ELR (cell line): ENCODE results near the gene RNF25.

Source experiments
- DNase-seq: peaks from one replicate; pipeline ENCODE4 v3.0.0-alpha.2; 2015; ENCODE audit warnings: low read depth

RNF25 gene, protein sequence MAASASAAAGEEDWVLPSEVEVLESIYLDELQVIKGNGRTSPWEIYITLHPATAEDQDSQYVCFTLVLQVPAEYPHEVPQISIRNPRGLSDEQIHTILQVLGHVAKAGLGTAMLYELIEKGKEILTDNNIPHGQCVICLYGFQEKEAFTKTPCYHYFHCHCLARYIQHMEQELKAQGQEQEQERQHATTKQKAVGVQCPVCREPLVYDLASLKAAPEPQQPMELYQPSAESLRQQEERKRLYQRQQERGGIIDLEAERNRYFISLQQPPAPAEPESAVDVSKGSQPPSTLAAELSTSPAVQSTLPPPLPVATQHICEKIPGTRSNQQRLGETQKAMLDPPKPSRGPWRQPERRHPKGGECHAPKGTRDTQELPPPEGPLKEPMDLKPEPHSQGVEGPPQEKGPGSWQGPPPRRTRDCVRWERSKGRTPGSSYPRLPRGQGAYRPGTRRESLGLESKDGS

DNA sequence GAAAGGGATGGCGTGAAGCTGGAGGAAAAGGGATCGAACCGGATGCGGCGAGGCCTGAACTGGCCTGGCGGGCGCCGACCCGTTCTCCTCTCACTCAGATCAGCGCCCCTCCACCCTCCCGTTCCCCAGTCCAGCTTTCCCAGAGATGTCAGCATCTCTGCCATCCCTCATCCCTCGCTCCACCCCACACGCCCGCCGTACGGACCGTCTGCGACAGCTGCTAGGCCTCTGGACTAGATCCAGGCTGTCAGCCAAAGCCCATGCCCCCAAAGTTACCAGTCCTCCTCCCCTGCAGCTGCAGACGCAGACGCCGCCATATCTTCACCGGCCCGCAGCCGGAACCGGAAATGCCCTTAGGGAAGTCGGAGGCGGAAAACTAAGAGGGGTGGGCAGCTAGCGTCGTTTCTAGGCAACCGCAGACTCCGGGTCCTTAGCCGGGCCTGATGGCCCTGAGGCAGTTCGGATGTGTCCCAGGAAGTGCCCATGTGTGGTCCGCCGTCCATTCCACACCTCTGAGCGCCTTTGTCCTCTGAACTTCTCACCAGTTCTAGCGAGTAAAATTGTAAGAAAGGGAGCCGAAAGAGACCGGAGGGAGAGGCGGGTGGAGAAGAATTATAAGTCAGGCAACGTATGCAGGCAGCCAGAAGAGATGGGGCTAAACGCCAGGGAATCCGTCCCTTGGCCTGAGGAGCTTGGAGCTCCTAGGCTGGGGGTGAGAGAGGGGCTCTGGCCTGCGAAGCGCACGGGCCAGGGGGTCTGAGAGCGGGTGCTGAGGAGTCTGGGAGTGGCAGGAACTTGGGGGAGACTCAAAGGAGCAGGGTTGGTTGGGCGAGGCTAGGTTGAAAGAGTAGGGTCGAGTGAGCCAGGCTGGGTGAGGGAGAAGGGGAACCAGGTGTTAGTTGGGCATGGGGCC lies at the start of gene RNF25, which contains the start of gene STK36:
TSS of gene RNF25 (minus strand) at position 349 of the 913 bp plus-strand sequence. CDS start at position 317, 32 bp downstream.
TSS of gene STK36 (plus strand) at position 433 of the 913 bp plus-strand sequence. CDS start 744 bp downstream, outside the sequence.
- peak; percentile 96 for DNase-seq

GRCh38 chr2:218721488-218721887 lies 49.7 kb upstream of the RNF25 start:
- no peak for DNase-seq

DNA sequence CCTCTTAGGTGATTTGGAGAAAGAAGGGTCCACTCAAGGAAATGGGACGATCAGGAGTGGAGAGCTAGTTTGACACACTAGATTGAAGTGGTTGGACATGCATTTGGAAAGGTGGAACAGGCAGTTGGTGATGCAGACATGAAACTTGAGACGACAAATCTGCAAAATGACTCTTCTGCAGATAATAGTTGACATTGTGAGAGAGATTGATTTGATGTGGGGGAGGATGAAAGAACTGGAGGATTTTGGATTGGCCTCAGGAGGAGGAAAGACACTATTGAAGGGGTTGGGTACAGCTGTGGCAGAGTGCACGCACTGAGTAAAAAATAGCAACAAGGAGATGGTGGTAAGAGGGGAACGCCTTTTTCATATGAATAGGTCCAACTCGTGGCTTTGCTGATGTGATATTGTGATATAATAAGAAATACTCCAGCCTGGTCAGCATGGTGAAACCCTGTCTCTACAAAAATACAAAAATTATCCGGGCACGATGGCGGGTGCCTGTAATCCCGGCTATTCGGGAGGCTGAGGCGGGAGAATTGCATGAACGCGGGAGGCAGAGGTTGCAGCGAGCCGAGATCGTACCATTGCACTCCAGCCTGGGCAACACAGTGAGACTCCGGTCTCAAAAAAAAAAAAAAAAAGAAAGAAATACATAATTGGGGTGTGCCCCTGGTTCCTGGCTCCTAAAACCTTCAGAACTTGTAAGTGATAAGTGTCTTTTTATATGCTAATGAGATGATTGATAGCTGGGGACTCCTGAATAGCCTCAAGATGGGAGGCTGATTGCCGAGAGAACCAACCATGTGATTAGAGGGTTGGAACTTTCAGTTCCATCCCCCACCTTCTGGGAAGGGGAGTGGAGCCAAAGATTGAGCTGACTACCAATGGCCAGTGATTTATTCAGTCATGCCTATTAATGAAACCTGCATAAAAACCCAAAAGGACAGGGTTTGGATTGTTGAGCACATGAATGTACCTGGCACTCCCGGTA lies 48.5 kb upstream of the RNF25 start:
- no peak for DNase-seq

- DNase-seq: no peak
These were observed 47.7 kb upstream of the RNF25 start for GRCh38 chr2:218719457-218719856.

DNA sequence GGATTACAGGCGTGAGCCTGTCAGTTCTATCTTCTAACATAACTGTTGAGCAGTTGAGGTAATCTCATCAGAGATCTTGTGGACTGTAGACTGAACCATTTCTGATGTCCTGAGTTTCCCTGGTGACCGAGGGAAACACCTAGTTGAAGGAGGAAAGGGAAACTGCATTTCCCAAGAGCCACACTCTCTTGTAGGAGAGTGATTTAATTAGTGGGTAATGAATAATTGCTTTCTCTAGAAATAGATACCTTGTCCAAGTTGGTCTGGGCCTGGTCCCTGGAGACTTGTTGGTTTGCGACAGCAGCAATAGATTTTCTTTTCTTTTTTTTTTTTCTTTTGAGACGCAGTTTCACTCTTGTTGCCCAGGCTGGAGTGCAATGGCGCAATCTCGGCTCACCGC lies 46.3 kb upstream of the RNF25 start:
- no peak for DNase-seq

GRCh38 chr2:218717262-218717661 lies 45.5 kb upstream of the RNF25 start:
- peak; percentile 52 for DNase-seq

DNA sequence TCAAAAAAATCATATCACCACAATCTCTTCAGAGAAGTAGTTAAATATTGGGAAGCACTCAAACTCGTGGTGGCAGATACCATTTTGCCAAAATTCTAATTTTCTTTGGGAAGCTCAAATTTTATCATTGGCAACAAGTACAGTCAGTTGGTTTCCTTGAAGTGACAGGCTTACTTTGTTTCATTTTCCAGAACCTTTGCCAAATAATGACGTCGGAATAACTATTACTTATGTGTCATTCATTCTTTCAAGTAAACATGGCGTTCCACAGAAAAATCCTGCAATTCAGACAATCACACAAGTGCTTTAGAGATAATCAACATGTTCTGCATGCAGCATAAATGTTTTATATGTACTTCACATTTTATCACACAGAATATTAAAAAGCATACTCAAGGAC lies 44.3 kb upstream of the RNF25 start:
- DNase-seq: no peak

DNA sequence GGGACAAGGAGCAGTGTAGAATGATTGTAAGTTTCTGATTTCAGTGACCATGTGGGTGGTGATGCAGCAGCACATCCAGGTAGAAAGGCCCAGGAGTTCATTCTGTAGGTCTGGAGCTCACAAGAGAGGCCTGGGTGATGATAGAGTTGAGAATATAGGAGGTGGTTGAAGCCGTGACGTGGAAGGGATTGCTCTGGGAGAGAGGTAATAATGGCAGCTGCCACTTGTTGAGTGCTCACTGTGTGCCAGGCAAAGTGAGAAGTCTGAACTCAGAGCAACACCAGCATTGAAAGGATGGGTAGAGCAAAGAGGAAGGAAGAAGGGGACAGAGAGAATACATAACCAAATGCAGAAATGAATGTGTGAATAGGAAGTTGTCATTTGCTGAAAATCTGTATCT lies 42.1 kb upstream of the RNF25 start:
- no peak for DNase-seq

GRCh38 chr2:218711550-218711929 lies 39.7 kb upstream of the RNF25 start:
- peak; percentile 44 for DNase-seq

- DNase-seq: peak; percentile 97
These were observed 39.1 kb upstream of the RNF25 start, which contains the start of gene TTLL4 for GRCh38 chr2:218710687-218711549. TTLL4 (plus strand) TSS chr2:218710835; CDS start chr2:218737677, 26,842 bp downstream.

DNA sequence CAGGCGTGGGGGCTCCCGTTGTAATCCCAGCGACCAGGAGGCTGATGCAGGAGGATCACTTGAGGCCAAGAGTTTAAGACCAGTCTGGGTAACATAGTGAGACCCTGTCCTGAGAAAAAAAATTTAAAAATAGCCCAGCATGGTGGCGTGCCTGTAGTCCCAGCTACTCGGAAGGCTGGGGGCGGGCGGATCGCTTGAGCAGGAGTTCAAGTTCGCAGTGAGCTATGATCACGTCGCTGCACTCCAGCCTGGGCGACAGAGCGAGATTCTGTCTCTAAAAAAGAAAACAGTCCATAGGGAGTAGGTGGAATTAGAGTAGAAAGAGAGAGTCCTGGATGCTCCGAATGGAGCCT lies 38.5 kb upstream of the RNF25 start:
- no peak for DNase-seq

DNA sequence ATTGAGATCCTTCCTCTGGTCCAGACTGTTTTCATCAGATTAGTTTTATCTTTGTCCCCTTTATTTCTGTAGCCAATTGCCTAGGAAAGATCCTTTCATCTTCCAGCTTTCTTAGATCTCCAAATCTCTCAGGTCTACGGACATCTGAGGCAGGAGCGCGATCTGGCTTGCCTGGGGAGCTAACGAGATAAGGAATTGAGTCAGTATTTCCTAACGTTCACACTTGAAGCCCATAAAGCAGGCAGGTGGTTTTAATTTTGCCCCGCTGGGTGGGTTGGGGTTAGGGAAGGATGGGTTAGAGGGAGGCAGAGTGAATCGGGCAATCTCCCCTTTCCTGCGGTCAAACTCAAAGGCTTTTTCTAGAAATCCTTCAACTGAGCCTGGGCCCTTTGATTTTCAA lies 38.1 kb upstream of the RNF25 start:
- DNase-seq: no peak

DNA sequence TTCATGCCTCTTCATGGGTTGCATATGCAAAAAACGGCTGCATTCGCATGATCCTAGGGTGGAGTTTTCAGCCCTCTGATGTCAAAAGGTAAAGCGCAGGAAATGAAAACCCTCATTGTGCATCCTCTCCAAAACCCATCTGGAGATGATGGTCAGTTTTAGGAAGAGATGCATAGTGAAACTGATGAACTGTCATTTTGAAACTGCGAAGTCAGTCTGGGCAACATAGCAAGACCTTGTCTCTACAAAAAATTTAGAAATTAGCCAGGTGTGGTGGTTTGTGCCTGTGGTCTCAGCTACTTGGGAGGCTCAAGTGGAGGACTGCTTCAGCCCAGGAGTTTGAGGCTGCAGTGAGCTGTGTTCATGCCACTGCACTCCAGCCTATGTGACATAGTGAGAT lies 36.3 kb upstream of the RNF25 start:
- no peak for DNase-seq

DNA sequence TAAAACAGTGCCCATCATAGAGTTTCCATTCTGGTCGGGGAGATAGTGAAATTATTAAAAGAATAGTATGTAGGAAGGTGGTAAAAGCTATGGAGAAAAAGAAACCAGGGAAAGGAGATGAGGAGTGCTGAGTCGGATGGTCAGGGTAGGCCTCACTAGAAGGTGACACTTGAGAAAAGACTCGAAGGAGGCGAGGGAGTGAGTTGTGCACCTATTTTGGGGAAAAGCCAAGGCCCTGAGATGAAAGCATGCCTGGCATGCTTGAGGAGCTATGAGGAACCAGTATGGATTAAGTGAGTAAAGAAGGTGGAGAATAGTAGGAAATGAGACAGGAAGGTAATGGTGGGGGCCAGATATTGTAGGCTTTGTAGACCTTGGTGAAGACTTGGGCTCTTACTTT lies 31.5 kb upstream of the RNF25 start:
- no peak for DNase-seq

- no peak for DNase-seq
These were observed 30.0 kb upstream of the RNF25 start for GRCh38 chr2:218701806-218702205.

DNA sequence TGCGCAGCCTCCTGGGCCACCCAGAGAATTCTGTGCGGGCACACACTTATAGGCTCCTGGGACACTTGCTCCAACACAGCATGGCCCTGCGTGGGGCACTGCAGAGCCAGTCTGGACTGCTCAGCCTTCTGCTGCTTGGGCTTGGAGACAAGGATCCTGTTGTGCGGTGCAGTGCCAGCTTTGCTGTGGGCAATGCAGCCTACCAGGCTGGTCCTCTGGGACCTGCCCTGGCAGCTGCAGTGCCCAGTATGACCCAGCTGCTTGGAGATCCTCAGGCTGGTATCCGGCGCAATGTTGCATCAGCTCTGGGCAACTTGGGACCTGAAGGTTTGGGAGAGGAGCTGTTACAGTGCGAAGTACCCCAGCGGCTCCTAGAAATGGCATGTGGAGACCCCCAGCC lies 27.1 kb upstream of the RNF25 start:
- DNase-seq: no peak

GRCh38 chr2:218694405-218695145 lies 22.8 kb upstream of the RNF25 start:
- peak; percentile 28 for DNase-seq

- DNase-seq: peak; percentile 29
These were observed 19.4 kb upstream of the RNF25 start for GRCh38 chr2:218691234-218691633.

- peak; percentile 89 for DNase-seq
These were observed 15.7 kb upstream of the RNF25 start for GRCh38 chr2:218687400-218688060.
